ENCODE results near the gene SCNN1B.
"Not testable (repeated sequence)": the region's sequence is repeated elsewhere in the genome, so short reads cannot be mapped to it uniquely, and the experiment has no call there.

The SCNN1B gene

DNA sequence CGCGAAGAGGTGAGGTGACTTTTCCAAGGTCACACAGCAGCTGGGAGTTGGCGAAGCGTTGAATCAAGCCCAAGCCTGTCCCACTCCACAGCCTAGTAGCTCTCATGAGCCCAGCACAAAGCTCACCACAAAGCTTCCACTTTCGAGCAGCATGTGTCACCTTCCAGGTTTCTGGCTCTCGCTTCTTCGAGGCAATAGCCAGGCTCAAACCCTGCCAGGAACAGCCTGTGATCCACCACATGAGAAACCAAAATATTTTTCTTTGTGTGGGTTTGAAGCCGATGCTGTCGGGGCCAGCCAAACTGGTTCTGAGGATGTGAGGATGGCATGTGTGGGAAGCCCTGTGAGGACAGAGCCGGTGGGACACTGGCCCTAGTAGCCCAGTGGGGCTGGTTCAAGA is 82.8 kb downstream of the SCNN1B start:
- DNase-seq (ENCODE audit: extremely low read depth, low read depth) = no peak
- H3K4me3 ChIP-seq (replicated peaks; ENCODE audit: low read depth, low read length) = no peak overlapping the region

GRCh38 chr16:23385441-23385840 is 83.3 kb downstream of the SCNN1B start:
- DNase-seq (ENCODE audit: extremely low read depth, low read depth) = no peak
- TF ChIP-seq, protein P1, sequence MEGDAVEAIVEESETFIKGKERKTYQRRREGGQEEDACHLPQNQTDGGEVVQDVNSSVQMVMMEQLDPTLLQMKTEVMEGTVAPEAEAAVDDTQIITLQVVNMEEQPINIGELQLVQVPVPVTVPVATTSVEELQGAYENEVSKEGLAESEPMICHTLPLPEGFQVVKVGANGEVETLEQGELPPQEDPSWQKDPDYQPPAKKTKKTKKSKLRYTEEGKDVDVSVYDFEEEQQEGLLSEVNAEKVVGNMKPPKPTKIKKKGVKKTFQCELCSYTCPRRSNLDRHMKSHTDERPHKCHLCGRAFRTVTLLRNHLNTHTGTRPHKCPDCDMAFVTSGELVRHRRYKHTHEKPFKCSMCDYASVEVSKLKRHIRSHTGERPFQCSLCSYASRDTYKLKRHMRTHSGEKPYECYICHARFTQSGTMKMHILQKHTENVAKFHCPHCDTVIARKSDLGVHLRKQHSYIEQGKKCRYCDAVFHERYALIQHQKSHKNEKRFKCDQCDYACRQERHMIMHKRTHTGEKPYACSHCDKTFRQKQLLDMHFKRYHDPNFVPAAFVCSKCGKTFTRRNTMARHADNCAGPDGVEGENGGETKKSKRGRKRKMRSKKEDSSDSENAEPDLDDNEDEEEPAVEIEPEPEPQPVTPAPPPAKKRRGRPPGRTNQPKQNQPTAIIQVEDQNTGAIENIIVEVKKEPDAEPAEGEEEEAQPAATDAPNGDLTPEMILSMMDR (IDR thresholded peaks at IDR 0.05; ENCODE audit: low read depth, low read length, missing control alignments) = no peak
- H3K4me3 ChIP-seq (replicated peaks; ENCODE audit: low read depth, low read length) = no peak overlapping the region

More for the DNA sequence above, 82.8 kb downstream of the SCNN1B start:
- TF ChIP-seq, protein P1 (IDR thresholded peaks at IDR 0.05; ENCODE audit: low read depth, low read length, missing control alignments) = no peak

DNA sequence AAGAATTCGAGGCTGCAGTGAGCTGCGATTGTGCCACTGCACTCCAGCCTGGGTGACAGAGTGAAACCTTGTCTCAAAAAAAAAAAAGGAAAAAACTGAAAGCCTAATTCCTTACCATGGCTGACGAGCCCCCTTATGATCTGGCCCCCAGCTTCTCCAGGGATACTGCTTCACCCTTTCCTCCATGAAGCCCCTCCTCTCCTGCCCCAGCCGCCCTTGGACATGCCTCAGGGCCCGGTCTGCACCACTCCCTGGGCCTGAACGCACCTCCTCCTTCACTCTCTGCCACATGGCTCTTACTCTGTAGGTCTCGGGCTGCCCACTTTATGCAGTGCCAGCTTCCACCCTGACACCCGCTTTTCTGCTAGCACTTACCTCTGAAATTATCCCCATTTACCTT is 85.6 kb downstream of the SCNN1B start:
- H3K4me3 ChIP-seq (replicated peaks; ENCODE audit: low read depth, low read length) = no peak overlapping the region
- TF ChIP-seq, protein P1 (IDR thresholded peaks at IDR 0.05; ENCODE audit: low read depth, low read length, missing control alignments) = no peak
- no peak for DNase-seq (ENCODE audit: extremely low read depth, low read depth)

GRCh38 chr16:23388786-23389185 is 86.7 kb downstream of the SCNN1B start:
- no peak overlapping the region for H3K4me3 ChIP-seq (replicated peaks; ENCODE audit: low read depth, low read length)
- no peak for DNase-seq (ENCODE audit: extremely low read depth, low read depth)
- TF ChIP-seq, protein P1 (IDR thresholded peaks at IDR 0.05; ENCODE audit: low read depth, low read length, missing control alignments) = no peak

- H3K4me3 ChIP-seq (replicated peaks; ENCODE audit: low read depth, low read length) = no peak overlapping the region
- no peak for DNase-seq (ENCODE audit: extremely low read depth, low read depth)
- TF ChIP-seq, protein P1 (IDR thresholded peaks at IDR 0.05; ENCODE audit: low read depth, low read length, missing control alignments) = no peak
Observed at GRCh38 chr16:23389201-23389600, 87.1 kb downstream of the SCNN1B start.

DNA sequence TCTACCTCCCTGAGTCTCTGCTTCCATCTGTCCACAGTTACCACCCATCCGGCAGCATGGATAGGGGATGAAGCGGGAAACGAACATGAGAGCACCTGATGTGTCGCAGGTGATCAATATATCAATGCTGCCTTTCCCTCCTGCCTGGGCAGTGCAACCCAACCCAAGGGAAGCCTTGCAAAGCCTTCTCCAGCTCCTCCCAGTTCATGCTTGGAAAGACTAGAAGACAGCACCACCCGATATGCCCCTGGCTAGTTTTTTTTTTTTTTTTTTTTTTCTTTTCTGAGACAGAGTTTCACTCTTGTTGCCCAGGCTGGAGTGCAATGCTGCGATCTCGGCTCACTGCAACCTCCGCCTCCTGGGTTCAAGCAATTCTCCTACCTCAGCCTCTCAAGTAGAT is 87.8 kb downstream of the SCNN1B start:
- not testable (repeated sequence) for H3K4me3 ChIP-seq (replicated peaks; ENCODE audit: low read depth, low read length); DNase-seq (ENCODE audit: extremely low read depth, low read depth)

- TF ChIP-seq, protein P1 (IDR thresholded peaks at IDR 0.05; ENCODE audit: low read depth, low read length, missing control alignments) = no peak
- no peak for DNase-seq (ENCODE audit: extremely low read depth, low read depth)
- H3K4me3 ChIP-seq (replicated peaks; ENCODE audit: low read depth, low read length) = no peak overlapping the region
Observed at GRCh38 chr16:23391381-23392222, 89.5 kb downstream of the SCNN1B start.
